ENCODE results near the gene TRIOBP.
A peak's percentile ranks its signal among the peaks of the same experiment; 100 is the strongest.

The TRIOBP gene

DNA sequence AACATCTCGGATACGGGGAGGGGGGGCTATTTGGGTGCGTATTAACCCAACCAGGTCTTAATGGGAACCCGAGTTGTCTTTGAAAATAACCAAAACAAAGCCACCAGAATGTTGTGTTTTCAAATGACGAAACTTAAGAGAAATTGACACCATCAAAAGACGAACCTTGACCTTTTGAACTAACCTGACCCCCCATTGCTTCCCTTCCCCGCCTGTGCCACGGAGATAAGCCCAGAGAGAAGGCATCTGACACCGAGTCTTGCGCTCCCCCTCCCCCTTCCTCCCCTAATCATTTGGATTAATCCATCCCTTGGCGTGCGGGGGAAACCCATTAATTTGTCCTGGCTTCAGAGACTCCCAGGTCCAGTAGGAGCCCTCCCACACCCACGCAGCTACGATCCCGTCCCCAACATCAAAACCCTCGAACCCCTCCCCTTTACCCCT, 106.4 kb downstream of the TRIOBP start:
- ChIA-PET CTCF (interaction anchor here (0.7 to 1.1 kb wide), 2 partner anchors 20 to 259 kb away, joined by 4 to 5 read pairs; no protein-coding TSS in a partner anchor), POLR2A (interaction anchor here (0.6 kb wide), 1 partner anchor 122 kb away, joined by 3 read pairs; no protein-coding TSS in a partner anchor)
- no peak overlapping the region for H3K4me3 ChIP-seq (ENCODE audit: low read depth, low read length)
- H3K9me3 ChIP-seq (ENCODE audit: control insufficient read depth, insufficient read depth, low read depth, low read length): no peaks in the 10 kb centered on the region
- TF ChIP-seq, protein P1, sequence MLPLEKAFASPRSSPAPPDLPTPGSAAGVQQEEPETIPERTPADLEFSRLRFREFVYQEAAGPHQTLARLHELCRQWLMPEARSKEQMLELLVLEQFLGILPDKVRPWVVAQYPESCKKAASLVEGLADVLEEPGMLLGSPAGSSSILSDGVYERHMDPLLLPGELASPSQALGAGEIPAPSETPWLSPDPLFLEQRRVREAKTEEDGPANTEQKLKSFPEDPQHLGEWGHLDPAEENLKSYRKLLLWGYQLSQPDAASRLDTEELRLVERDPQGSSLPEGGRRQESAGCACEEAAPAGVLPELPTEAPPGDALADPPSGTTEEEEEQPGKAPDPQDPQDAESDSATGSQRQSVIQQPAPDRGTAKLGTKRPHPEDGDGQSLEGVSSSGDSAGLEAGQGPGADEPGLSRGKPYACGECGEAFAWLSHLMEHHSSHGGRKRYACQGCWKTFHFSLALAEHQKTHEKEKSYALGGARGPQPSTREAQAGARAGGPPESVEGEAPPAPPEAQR (tag by site-specific recombination; IDR thresholded peaks at IDR 0.05): no peak
- TF ChIP-seq ZNF600 (tag by site-specific recombination; IDR thresholded peaks at IDR 0.05) (no peak), ZNF174 (tag by site-specific recombination; IDR thresholded peaks at IDR 0.05) (no peak), BCL11A (tag by site-specific recombination; IDR thresholded peaks at IDR 0.05; ENCODE audit: low read depth) (peak; percentile 50; the same call in 1 of the 2 replicates), WT1 (tag by site-specific recombination; IDR thresholded peaks at IDR 0.05) (peak; percentile 61; the same call in 1 of the 2 replicates), ZBTB20 (tag by site-specific recombination; IDR thresholded peaks at IDR 0.05) (no peak), ZNF623 (tag by site-specific recombination; IDR thresholded peaks at IDR 0.05) (no peak), GLIS2 (tag by site-specific recombination; IDR thresholded peaks at IDR 0.05) (peak; percentile 37; the same call in 1 of the 2 replicates), EGR2 (tag by site-specific recombination; IDR thresholded peaks at IDR 0.05; ENCODE audit: low read depth) (peak; percentile 70), ZNF473 (tag by site-specific recombination; IDR thresholded peaks at IDR 0.05) (no peak), ZNF830 (tag by site-specific recombination; IDR thresholded peaks at IDR 0.05; ENCODE audit: low read depth) (no peak), ZFHX2 (tag by site-specific recombination; conservative IDR thresholded peaks at IDR 0.05) (peak; percentile 72; the same call in 1 of the 2 replicates), ZIC2 (tag by site-specific recombination; IDR thresholded peaks at IDR 0.05) (0 out of 2 replicates have a peak, but pooled peaks have one; percentile 16), BCL11B (tag by site-specific recombination; IDR thresholded peaks at IDR 0.05; ENCODE audit: low read depth) (peak; percentile 96), ZEB2 (tag by site-specific recombination; IDR thresholded peaks at IDR 0.05) (peak; percentile 51; the same call in 1 of the 2 replicates), ZNF335 (tag by site-specific recombination; conservative IDR thresholded peaks at IDR 0.05) (no peak), ZNF366 (tag by site-specific recombination; conservative IDR thresholded peaks at IDR 0.05) (peak; percentile 17; the same call in 1 of the 2 replicates)
- TF ChIP-seq, protein P2, sequence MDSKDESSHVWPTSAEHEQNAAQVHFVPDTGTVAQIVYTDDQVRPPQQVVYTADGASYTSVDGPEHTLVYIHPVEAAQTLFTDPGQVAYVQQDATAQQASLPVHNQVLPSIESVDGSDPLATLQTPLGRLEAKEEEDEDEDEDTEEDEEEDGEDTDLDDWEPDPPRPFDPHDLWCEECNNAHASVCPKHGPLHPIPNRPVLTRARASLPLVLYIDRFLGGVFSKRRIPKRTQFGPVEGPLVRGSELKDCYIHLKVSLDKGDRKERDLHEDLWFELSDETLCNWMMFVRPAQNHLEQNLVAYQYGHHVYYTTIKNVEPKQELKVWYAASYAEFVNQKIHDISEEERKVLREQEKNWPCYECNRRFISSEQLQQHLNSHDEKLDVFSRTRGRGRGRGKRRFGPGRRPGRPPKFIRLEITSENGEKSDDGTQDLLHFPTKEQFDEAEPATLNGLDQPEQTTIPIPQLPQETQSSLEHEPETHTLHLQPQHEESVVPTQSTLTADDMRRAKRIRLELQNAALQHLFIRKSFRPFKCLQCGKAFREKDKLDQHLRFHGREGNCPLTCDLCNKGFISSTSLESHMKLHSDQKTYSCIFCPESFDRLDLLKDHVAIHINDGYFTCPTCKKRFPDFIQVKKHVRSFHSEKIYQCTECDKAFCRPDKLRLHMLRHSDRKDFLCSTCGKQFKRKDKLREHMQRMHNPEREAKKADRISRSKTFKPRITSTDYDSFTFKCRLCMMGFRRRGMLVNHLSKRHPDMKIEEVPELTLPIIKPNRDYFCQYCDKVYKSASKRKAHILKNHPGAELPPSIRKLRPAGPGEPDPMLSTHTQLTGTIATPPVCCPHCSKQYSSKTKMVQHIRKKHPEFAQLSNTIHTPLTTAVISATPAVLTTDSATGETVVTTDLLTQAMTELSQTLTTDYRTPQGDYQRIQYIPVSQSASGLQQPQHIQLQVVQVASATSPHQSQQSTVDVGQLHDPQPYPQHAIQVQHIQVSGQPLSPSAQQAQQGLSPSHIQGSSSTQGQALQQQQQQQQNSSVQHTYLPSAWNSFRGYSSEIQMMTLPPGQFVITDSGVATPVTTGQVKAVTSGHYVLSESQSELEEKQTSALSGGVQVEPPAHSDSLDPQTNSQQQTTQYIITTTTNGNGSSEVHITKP (tag by site-specific recombination; IDR thresholded peaks at IDR 0.05): peak; percentile 95
- no peaks in the 10 kb centered on the region for H3K36me3 ChIP-seq (ENCODE audit: control insufficient read depth in 2 of 2, insufficient read depth in 1 of 2, low read length in 2 of 2)
- no peak overlapping the region for H3K27ac ChIP-seq (ENCODE audit: extremely low read depth, low read depth, low read length)
- peaks cover 6% of the 10 kb centered on the region; the same call in 1 of the 2 replicates for H3K4me1 ChIP-seq (ENCODE audit: control insufficient read depth, insufficient read depth, low read length)

DNA sequence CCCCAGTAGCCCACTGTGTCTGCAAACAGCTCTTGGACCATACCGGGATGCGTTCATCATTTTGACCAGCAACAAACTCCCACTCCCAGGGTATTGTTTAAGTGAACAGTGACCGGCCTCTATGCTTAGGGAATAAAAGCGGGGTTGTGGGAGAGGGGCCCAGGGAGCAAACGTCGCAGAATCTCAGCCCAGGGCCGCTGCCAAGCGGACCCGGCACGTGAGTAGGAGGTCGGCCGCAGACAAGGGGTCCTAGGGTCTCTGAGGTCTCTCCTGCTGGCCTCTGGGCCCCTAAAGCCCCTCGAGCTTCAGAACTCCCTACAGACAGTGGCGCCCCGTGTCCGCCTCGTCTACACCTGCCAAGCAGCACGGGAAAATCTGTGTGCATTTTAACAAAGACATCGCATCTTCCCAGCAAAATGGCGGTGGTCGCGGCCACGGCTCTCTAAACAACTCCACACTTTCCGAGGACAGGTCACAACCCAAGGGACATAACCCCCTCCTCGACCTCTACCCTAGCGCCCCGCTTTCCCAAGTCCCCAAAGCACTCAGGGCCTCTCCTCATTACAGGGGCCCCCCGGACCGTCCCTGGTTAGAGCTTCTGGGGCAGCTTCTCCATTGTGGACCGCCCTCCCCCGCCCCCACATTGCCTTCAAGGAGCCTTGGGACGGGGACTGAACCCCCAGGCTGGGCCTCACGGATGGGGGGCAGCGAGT, 106.9 kb downstream of the TRIOBP start:
- H3K36me3 ChIP-seq (ENCODE audit: control insufficient read depth in 2 of 2, insufficient read depth in 1 of 2, low read length in 2 of 2): no peaks in the 10 kb centered on the region
- TF ChIP-seq GFI1B (tag by site-specific recombination; IDR thresholded peaks at IDR 0.05) (no peak), ZNF202 (tag by site-specific recombination; IDR thresholded peaks at IDR 0.05; ENCODE audit: borderline replicate concordance) (no peak), ZNF626 (tag by site-specific recombination; IDR thresholded peaks at IDR 0.05) (no peak), ZNF768 (tag by site-specific recombination; IDR thresholded peaks at IDR 0.05) (no peak), ZBTB20 (tag by site-specific recombination; IDR thresholded peaks at IDR 0.05) (peak; percentile 80)
- TF ChIP-seq, protein P3, sequence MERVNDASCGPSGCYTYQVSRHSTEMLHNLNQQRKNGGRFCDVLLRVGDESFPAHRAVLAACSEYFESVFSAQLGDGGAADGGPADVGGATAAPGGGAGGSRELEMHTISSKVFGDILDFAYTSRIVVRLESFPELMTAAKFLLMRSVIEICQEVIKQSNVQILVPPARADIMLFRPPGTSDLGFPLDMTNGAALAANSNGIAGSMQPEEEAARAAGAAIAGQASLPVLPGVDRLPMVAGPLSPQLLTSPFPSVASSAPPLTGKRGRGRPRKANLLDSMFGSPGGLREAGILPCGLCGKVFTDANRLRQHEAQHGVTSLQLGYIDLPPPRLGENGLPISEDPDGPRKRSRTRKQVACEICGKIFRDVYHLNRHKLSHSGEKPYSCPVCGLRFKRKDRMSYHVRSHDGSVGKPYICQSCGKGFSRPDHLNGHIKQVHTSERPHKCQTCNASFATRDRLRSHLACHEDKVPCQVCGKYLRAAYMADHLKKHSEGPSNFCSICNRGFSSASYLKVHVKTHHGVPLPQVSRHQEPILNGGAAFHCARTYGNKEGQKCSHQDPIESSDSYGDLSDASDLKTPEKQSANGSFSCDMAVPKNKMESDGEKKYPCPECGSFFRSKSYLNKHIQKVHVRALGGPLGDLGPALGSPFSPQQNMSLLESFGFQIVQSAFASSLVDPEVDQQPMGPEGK (tag by site-specific recombination; IDR thresholded peaks at IDR 0.05): 0 out of 2 replicates have a peak, but pooled peaks have one; percentile 9
- TF ChIP-seq, protein P4, sequence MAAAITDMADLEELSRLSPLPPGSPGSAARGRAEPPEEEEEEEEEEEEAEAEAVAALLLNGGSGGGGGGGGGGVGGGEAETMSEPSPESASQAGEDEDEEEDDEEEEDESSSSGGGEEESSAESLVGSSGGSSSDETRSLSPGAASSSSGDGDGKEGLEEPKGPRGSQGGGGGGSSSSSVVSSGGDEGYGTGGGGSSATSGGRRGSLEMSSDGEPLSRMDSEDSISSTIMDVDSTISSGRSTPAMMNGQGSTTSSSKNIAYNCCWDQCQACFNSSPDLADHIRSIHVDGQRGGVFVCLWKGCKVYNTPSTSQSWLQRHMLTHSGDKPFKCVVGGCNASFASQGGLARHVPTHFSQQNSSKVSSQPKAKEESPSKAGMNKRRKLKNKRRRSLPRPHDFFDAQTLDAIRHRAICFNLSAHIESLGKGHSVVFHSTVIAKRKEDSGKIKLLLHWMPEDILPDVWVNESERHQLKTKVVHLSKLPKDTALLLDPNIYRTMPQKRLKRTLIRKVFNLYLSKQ (tag by site-specific recombination; IDR thresholded peaks at IDR 0.05; ENCODE audit: borderline replicate concordance): no peak
- ChIA-PET POLR2A (interaction anchor here (0.6 to 1.8 kb wide), 5 partner anchors 14 to 142 kb away, joined by 3 to 14 read pairs (median 3); partner anchors contain the start of genes ANKRD54 and LGALS1), CTCF (interaction anchor here (0.7 to 1.1 kb wide), 2 partner anchors 59 to 260 kb away, joined by 3 to 5 read pairs; no protein-coding TSS in a partner anchor)
- H3K9me3 ChIP-seq (ENCODE audit: control insufficient read depth, insufficient read depth, low read depth, low read length): no peaks in the 10 kb centered on the region
- H3K4me1 ChIP-seq (ENCODE audit: control insufficient read depth, insufficient read depth, low read length): peaks cover 6% of the 10 kb centered on the region; the same call in 1 of the 2 replicates
- H3K4me3 ChIP-seq (ENCODE audit: low read depth, low read length): no peak overlapping the region; the same call in 1 of the 2 replicates
- H3K27ac ChIP-seq (ENCODE audit: extremely low read depth, low read depth, low read length): peak overlapping the region; percentile 80; the same call in 1 of the 2 replicates

All from HEK293 (cell line).